HEK293 (cell line): ENCODE results near the gene C19orf25.

Experiments used
- CTCF ChIA-PET: fragments of 350-600 bp; formaldehyde crosslinking; extraction: SDS; loops from one replicate; lab custom pipeline; 2021; ENCODE audit warnings: antibody characterized with exemption; lab: Yijun Ruan, JAX
- POLR2A ChIA-PET: fragments of 300-600 bp; formaldehyde crosslinking; extraction: SDS; loops from one replicate; lab custom pipeline; 2020; ENCODE audit warnings: antibody characterized with exemption, inconsistent platforms; lab: Yijun Ruan, JAX
- H3K27ac ChIP-seq: fragments of 200-500 bp; sonication (Bioruptor generic); 2 replicates; pipeline ENCODE4 v1.5.1; 2014; ENCODE audit warnings: low read depth, low read length, control low read depth, inconsistent platforms; ENCODE audit errors: extremely low read depth
- H3K36me3 ChIP-seq, 2 experiments: fragments of 200-500 bp in 1 of 2; sonication (Bioruptor generic) in 1 of 2; 1 replicate in 1 of 2; 2 replicates in 1 of 2; pipeline ENCODE4 v1.5.1; 2014 to 2017; ENCODE audit warnings: inconsistent platforms in 2 of 2, low read length in 2 of 2; ENCODE audit not compliant: control insufficient read depth in 2 of 2, insufficient read depth in 1 of 2
- H3K4me1 ChIP-seq: fragments of 200-500 bp; sonication (Bioruptor generic); 2 replicates; pipeline ENCODE4 v1.5.1; 2014; ENCODE audit warnings: mild to moderate bottlenecking, low read length, inconsistent platforms; ENCODE audit not compliant: control insufficient read depth, insufficient read depth
- H3K4me3 ChIP-seq: 2 replicates; pipeline ENCODE4 v1.5.1; 2011; ENCODE audit warnings: low read depth, mild to moderate bottlenecking, control low read depth, low read length, moderate library complexity
- H3K9me3 ChIP-seq: fragments of 200-500 bp; sonication (Bioruptor generic); 2 replicates; pipeline ENCODE4 v1.5.1; 2014; ENCODE audit warnings: low read depth, low read length, inconsistent platforms; ENCODE audit not compliant: control insufficient read depth, insufficient read depth
- KLF8 ChIP-seq: fragments of 450-650 bp; formaldehyde crosslinking; IDR thresholded peaks from 2 replicates; pipeline ENCODE4 v1.5.1; 2016; ENCODE audit warnings: missing biosample characterization, missing genetic modification characterization
- ZBTB20 ChIP-seq: fragments of 450-650 bp; formaldehyde crosslinking; IDR thresholded peaks from 2 replicates; pipeline ENCODE4 v1.5.1; 2016; ENCODE audit warnings: missing biosample characterization, missing genetic modification characterization
- ZBTB7A ChIP-seq: fragments of 450-650 bp; formaldehyde crosslinking; IDR thresholded peaks from 2 replicates; pipeline ENCODE4 v1.5.1; 2016; ENCODE audit warnings: low read depth, missing biosample characterization, missing genetic modification characterization
- ZBTB8A ChIP-seq: fragments of 450-650 bp; formaldehyde crosslinking; IDR thresholded peaks from 2 replicates; pipeline ENCODE4 v1.5.1; 2016; ENCODE audit warnings: missing biosample characterization, missing genetic modification characterization
- ZEB2 ChIP-seq: fragments of 450-650 bp; formaldehyde crosslinking; IDR thresholded peaks from 2 replicates; pipeline ENCODE4 v1.5.1; 2016; ENCODE audit warnings: missing biosample characterization, missing genetic modification characterization
- ZNF302 ChIP-seq: fragments of 450-650 bp; formaldehyde crosslinking; IDR thresholded peaks from 2 replicates; pipeline ENCODE4 v1.5.1; 2016; ENCODE audit warnings: missing biosample characterization, missing genetic modification characterization, low read depth
- ZNF350 ChIP-seq: fragments of 450-650 bp; formaldehyde crosslinking; IDR thresholded peaks from 2 replicates; pipeline ENCODE4 v1.5.0; 2017; ENCODE audit warnings: missing biosample characterization, mild to moderate bottlenecking, missing genetic modification characterization
- ZNF426 ChIP-seq: fragments of 450-650 bp; formaldehyde crosslinking; IDR thresholded peaks from 2 replicates; pipeline ENCODE4 v1.5.1; 2017; ENCODE audit warnings: missing biosample characterization, missing genetic modification characterization, mild to moderate bottlenecking, inconsistent platforms, moderate library complexity
- TF ChIP-seq, protein P1 (sequence below): fragments of 450-650 bp; formaldehyde crosslinking; IDR thresholded peaks from 2 replicates; pipeline ENCODE4 v1.5.1; 2016; ENCODE audit warnings: missing biosample characterization, missing genetic modification characterization
- TF ChIP-seq, protein P2 (sequence below): IDR thresholded peaks from 2 replicates; pipeline ENCODE4 v1.6.1; 2011; ENCODE audit warnings: mild to moderate bottlenecking, low read depth, low read length, borderline replicate concordance
- TF ChIP-seq, protein P3 (sequence below): fragments of 450-650 bp; formaldehyde crosslinking; IDR thresholded peaks from 2 replicates; pipeline ENCODE4 v1.5.1; 2016; ENCODE audit warnings: missing biosample characterization, missing genetic modification characterization
- TF ChIP-seq, protein P4 (sequence below): fragments of 450-650 bp; formaldehyde crosslinking; IDR thresholded peaks from 2 replicates; pipeline ENCODE4 v1.5.1; 2016; ENCODE audit warnings: missing biosample characterization, missing genetic modification characterization

The C19orf25 gene

DNA sequence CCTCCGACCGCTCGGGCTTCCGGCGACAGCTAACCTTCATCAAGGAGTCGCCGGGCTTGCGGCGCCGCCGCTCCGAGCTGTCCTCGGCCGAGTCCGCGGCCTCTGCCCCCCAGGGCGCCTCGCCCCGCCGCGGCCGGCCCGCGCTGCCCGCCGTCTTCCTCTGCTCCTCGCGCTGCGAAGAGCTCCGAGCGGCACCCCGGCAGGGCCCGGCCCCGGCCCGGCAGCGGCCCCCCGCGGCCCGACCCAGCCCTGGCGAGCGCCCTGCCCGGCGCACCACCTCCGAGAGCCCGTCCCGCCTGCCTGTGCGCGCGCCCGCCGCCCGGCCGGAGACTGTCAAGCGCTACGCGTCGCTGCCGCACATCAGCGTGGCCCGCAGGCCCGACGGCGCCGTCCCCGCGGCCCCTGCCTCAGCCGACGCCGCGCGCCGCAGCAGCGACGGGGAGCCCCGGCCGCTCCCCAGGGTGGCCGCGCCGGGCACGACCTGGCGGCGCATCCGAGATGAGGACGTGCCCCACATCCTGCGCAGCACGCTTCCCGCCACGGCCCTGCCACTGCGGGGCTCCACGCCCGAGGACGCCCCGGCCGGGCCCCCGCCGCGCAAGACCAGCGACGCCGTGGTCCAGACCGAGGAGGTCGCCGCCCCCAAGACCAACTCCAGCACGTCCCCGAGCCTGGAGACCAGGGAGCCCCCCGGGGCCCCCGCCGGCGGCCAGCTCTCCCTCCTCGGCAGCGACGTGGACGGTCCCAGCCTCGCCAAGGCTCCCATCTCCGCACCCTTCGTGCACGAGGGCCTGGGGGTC, 9.6 kb downstream of the C19orf25 start (continued):
- TF ChIP-seq, protein P1, sequence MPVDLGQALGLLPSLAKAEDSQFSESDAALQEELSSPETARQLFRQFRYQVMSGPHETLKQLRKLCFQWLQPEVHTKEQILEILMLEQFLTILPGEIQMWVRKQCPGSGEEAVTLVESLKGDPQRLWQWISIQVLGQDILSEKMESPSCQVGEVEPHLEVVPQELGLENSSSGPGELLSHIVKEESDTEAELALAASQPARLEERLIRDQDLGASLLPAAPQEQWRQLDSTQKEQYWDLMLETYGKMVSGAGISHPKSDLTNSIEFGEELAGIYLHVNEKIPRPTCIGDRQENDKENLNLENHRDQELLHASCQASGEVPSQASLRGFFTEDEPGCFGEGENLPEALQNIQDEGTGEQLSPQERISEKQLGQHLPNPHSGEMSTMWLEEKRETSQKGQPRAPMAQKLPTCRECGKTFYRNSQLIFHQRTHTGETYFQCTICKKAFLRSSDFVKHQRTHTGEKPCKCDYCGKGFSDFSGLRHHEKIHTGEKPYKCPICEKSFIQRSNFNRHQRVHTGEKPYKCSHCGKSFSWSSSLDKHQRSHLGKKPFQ (tag by site-specific recombination): no peak
- TF ChIP-seq ZEB2 (tag by site-specific recombination): no peak

DNA sequence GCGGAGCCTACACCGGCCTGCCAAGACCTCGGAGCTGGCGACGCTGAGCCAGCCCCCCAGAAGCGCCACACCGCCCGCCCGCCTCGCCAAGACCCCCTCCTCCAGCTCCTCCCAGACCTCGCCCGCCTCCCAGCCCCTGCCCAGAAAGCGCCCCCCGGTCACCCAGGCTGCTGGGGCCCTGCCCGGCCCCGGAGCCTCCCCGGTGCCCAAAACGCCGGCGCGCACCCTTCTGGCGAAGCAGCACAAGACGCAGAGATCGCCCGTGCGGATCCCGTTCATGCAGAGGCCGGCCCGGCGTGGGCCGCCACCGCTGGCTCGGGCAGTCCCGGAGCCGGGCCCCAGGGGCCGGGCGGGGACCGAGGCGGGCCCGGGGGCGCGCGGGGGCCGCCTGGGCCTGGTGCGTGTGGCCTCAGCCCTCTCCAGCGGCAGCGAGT, 10.2 kb downstream of the C19orf25 start:
- Histone ChIP-seq H3K9me3 (no peaks in the 10 kb centered on the region), H3K4me3 (peak overlapping the region; percentile 22), H3K4me1 (peaks cover 12% of the 10 kb centered on the region), H3K36me3 (peaks cover 0 to 10% of the 10 kb centered on the region in 2 experiments; a peak in 1 of 3 replicates), H3K27ac (no peak overlapping the region; the same call in 1 of the 2 replicates)
- CTCF ChIA-PET: interaction anchor here (0.9 to 1.3 kb wide), 3 partner anchors 15 to 26 kb away, joined by 3 read pairs; partner anchors contain the start of gene PCSK4
- TF ChIP-seq, protein P2, sequence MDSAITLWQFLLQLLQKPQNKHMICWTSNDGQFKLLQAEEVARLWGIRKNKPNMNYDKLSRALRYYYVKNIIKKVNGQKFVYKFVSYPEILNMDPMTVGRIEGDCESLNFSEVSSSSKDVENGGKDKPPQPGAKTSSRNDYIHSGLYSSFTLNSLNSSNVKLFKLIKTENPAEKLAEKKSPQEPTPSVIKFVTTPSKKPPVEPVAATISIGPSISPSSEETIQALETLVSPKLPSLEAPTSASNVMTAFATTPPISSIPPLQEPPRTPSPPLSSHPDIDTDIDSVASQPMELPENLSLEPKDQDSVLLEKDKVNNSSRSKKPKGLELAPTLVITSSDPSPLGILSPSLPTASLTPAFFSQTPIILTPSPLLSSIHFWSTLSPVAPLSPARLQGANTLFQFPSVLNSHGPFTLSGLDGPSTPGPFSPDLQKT: no peak
- TF ChIP-seq KLF8 (0 out of 2 replicates have a peak, but pooled peaks have one; percentile 23), ZBTB20 (peak; percentile 42; the same call in 1 of the 2 replicates), ZNF426 (tag by site-specific recombination) (no peak), ZBTB8A (peak; percentile 59), ZNF350 (tag by site-specific recombination) (no peak), ZBTB7A (tag by site-specific recombination) (no peak)
- TF ChIP-seq, protein P3, sequence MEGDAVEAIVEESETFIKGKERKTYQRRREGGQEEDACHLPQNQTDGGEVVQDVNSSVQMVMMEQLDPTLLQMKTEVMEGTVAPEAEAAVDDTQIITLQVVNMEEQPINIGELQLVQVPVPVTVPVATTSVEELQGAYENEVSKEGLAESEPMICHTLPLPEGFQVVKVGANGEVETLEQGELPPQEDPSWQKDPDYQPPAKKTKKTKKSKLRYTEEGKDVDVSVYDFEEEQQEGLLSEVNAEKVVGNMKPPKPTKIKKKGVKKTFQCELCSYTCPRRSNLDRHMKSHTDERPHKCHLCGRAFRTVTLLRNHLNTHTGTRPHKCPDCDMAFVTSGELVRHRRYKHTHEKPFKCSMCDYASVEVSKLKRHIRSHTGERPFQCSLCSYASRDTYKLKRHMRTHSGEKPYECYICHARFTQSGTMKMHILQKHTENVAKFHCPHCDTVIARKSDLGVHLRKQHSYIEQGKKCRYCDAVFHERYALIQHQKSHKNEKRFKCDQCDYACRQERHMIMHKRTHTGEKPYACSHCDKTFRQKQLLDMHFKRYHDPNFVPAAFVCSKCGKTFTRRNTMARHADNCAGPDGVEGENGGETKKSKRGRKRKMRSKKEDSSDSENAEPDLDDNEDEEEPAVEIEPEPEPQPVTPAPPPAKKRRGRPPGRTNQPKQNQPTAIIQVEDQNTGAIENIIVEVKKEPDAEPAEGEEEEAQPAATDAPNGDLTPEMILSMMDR: 0 out of 2 replicates have a peak, but pooled peaks have one; percentile 9
- POLR2A ChIA-PET: interaction anchor here (0.6 kb wide), 1 partner anchor 11 kb away, joined by 6 read pairs; no protein-coding TSS in a partner anchor

DNA sequence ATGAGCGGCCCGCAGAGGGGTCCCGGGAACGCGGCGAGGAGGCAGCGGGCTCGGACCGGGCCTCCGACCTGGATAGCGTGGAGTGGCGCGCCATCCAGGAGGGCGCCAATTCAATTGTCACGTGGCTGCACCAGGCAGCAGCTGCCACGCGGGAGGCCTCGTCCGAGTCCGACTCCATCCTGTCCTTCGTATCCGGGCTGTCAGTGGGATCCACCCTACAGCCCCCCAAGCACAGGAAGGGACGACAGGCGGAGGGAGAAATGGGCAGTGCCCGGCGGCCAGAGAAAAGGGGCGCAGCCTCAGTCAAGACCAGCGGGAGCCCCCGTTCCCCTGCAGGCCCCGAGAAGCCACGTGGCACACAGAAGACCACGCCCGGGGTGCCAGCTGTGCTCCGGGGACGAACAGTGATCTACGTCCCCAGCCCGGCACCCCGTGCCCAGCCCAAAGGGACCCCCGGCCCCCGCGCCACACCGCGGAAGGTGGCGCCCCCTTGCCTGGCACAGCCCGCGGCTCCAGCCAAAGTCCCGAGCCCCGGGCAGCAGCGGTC, 10.7 kb downstream of the C19orf25 start:
- H3K36me3 ChIP-seq: peaks cover 0 to 10% of the 10 kb centered on the region in 2 experiments; a peak in 1 of 3 replicates
- H3K4me1 ChIP-seq: peaks cover 12% of the 10 kb centered on the region
- CTCF ChIA-PET: interaction anchor here (0.6 to 1.3 kb wide), 5 partner anchors 15 to 50 kb away, joined by 3 read pairs; partner anchors contain the start of gene PCSK4
- H3K9me3 ChIP-seq: no peaks in the 10 kb centered on the region
- H3K4me3 ChIP-seq: peak overlapping the region; percentile 11
- POLR2A ChIA-PET: interaction anchor here (0.6 kb wide), 1 partner anchor 11 kb away, joined by 6 read pairs; no protein-coding TSS in a partner anchor
- TF ChIP-seq ZNF302 (tag by site-specific recombination): no peak
- TF ChIP-seq, protein P4, sequence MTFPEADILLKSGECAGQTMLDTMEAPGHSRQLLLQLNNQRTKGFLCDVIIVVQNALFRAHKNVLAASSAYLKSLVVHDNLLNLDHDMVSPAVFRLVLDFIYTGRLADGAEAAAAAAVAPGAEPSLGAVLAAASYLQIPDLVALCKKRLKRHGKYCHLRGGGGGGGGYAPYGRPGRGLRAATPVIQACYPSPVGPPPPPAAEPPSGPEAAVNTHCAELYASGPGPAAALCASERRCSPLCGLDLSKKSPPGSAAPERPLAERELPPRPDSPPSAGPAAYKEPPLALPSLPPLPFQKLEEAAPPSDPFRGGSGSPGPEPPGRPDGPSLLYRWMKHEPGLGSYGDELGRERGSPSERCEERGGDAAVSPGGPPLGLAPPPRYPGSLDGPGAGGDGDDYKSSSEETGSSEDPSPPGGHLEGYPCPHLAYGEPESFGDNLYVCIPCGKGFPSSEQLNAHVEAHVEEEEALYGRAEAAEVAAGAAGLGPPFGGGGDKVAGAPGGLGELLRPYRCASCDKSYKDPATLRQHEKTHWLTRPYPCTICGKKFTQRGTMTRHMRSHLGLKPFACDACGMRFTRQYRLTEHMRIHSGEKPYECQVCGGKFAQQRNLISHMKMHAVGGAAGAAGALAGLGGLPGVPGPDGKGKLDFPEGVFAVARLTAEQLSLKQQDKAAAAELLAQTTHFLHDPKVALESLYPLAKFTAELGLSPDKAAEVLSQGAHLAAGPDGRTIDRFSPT: peak; percentile 36; the same call in 1 of the 2 replicates
- TF ChIP-seq, all 188 proteins: peak for 1
- no peak overlapping the region for H3K27ac ChIP-seq
